Activated T-helper 17 cell treated with anti-CD3 and anti-CD28 coated beads, Interleukin-2, amount 50 U/mL, for 72 hours (primary cell): ENCODE results near the gene PSG11. TPM values are rescaled to one million over a fixed set of nuclear protein-coding genes. Genes with fewer than 3 reads are reported as not detected.

Source experiments
- total RNA-seq, 2 donors: library from RNA; stranded (reverse); gene quantifications; one replicate each; pipeline ENCODE4 v1.2.3, GENCODE V29; 2022

Gene PSG11
- total RNA-seq, 2 donors from 2014 or later: 0.32 to 0.35 TPM

Other genes starting within 250 kb of the PSG11 start
- gene PSG1, start 146.8 kb downstream of the PSG11 start, total RNA-seq: under 1 TPM; 0.45 to 0.58 TPM
- not detected for gene PSG6, start 108.6 kb downstream of the PSG11 start, total RNA-seq
- gene PSG7, start 89.3 kb downstream of the PSG11 start, total RNA-seq: not detected
- under 1 TPM in 1 of 2 donors, not detected in 1; 0.15 TPM for gene PSG2, start 56.2 kb upstream of the PSG11 start, total RNA-seq
- not detected for gene PSG5, start 160.1 kb upstream of the PSG11 start, total RNA-seq
- gene PSG4, start 179.2 kb upstream of the PSG11 start, total RNA-seq: under 1 TPM in 1 of 2 donors, not detected in 1; 0.48 TPM
- gene PSG9, start 243.1 kb upstream of the PSG11 start, total RNA-seq: under 1 TPM in 1 of 2 donors, not detected in 1; 0.24 TPM